SK-N-MC (cell line): Measurements from ENCODE around the gene PCF11.

Experiments used
- DNase-seq: peaks from one replicate; pipeline ENCODE4 v3.0.0-alpha.2; 2011; ENCODE audit warnings: low read depth, low spot score
- H3K27ac ChIP-seq: fragments of 200-600 bp; sonication (generic); 2 replicates; pipeline ENCODE4 v1.5.1; 2016; ENCODE audit warnings: mixed run types
- H3K36me3 ChIP-seq: fragments of 200-600 bp; sonication (generic); 2 replicates; pipeline ENCODE4 v1.6.1; 2017; ENCODE audit warnings: antibody characterized with exemption, low read length, mixed read lengths; ENCODE audit not compliant: insufficient read depth
- H3K4me3 ChIP-seq: fragments of 200-600 bp; sonication (generic); 2 replicates; pipeline ENCODE4 v1.5.1; 2016
- H3K9ac ChIP-seq: fragments of 200-600 bp; sonication (generic); 2 replicates; pipeline ENCODE4 v1.8.0; 2017; ENCODE audit warnings: mixed run types, mixed read lengths; ENCODE audit not compliant: insufficient read length
- H3K9me3 ChIP-seq: fragments of 200-600 bp; sonication (generic); 2 replicates; pipeline ENCODE4 v1.6.1; 2017; ENCODE audit warnings: low read depth, mild to moderate bottlenecking, antibody characterized with exemption, low read length, moderate library complexity, mixed read lengths
- EZH2 ChIP-seq: fragments of 200-600 bp; sonication (generic); IDR thresholded peaks from one replicate; pipeline ENCODE4 v1.6.1; 2017; ENCODE audit warnings: antibody characterized with exemption
- FOXP2 ChIP-seq: optimal IDR thresholded peaks from 2 replicates; pipeline ENCODE3; 2011; ENCODE audit warnings: mild to moderate bottlenecking, moderate library complexity; ENCODE audit not compliant: insufficient read depth; ENCODE audit errors: extremely low read length, control extremely low read depth
- POLR2AphosphoS5 ChIP-seq: IDR thresholded peaks from 2 replicates; pipeline ENCODE4 v1.6.1; 2012; ENCODE audit warnings: mild to moderate bottlenecking, low read depth, low read length, borderline replicate concordance

PCF11 gene

DNA sequence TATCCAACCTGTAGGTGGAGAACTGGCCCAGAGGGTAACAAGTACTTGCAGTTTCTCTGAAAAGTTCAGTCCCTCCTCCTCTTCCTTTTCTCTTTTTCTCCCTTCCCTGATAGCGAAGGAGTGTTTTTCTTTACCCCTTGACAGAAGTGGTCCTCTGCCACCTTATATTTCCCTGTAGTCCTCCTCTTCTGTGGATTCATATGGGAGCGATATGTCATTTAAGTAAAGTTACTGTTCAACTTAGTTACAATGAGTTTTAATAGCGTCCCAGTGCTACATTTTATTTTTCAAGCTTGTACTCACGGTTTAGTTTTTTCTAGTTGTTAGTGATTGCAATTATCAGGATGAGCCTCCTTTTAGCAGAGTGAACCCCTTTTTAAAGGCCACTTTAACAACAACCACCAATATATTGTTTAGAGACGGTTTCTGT, 1.4 kb downstream of the PCF11 start:
- no peak for TF ChIP-seq FOXP2
- TF ChIP-seq EZH2, result no peak
- no peak for TF ChIP-seq POLR2AphosphoS5
- Histone ChIP-seq H3K9ac (peak overlapping the region; percentile 99), H3K4me3 (peak overlapping the region; percentile 99), H3K36me3 (peaks cover 47% of the 10 kb centered on the region), H3K27ac (peak overlapping the region; percentile 71), H3K9me3 (no peaks in the 10 kb centered on the region)
- DNase-seq, result no peak

DNA sequence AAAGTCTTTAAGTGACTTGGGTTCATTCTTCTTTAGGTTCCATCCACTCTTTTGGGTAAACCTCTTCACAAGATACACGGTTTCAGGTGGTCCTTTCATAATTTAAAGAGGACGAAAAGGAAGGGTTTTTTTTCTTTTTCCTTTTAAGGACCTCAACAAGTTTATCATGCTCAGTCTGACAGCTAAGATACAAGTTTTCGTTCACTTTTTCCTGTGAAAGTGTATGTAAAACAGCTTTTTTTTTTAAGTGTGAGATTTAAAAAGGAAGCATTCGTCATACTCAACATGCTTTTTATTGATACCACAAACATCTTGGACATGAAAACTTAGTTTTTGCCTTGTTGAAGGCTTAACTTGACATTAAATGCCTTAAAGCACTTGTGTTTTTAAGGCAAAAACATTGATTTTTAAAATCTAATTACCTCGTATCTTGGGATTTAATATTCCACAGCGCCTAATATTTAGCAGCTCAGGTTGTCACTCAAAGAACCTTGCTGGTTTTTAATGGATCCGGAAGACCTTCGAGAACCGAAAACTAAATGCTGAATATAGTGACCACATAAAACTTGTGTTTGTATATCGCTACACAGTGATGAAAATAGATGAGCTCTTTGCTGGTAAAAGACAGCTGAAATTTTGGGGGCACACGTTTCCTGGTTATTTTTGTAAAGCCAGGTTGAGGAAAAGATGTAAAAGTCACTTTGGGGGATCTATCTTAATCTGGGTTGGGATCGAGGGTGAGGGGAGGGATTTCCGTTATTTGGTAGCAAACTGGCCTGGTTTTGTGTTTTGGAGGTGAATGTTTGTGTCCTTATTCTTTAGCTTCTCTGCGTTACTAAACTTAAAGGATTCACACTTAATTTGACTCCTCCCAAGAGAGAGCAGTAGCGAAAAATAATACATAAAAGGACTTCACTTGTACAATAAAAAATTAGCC, 2.3 kb downstream of the PCF11 start:
- H3K9ac ChIP-seq, result peak overlapping the region; percentile 99
- H3K36me3 ChIP-seq, result peaks cover 55% of the 10 kb centered on the region
- peak overlapping the region; percentile 34; the same call in 1 of the 2 replicates for H3K27ac ChIP-seq
- no peak; the same call in 1 of the 2 replicates for TF ChIP-seq POLR2AphosphoS5
- no peak for TF ChIP-seq FOXP2
- TF ChIP-seq EZH2, result no peak
- H3K4me3 ChIP-seq, result peak overlapping the region; percentile 99
- no peaks in the 10 kb centered on the region for H3K9me3 ChIP-seq
- no peak for DNase-seq

DNA sequence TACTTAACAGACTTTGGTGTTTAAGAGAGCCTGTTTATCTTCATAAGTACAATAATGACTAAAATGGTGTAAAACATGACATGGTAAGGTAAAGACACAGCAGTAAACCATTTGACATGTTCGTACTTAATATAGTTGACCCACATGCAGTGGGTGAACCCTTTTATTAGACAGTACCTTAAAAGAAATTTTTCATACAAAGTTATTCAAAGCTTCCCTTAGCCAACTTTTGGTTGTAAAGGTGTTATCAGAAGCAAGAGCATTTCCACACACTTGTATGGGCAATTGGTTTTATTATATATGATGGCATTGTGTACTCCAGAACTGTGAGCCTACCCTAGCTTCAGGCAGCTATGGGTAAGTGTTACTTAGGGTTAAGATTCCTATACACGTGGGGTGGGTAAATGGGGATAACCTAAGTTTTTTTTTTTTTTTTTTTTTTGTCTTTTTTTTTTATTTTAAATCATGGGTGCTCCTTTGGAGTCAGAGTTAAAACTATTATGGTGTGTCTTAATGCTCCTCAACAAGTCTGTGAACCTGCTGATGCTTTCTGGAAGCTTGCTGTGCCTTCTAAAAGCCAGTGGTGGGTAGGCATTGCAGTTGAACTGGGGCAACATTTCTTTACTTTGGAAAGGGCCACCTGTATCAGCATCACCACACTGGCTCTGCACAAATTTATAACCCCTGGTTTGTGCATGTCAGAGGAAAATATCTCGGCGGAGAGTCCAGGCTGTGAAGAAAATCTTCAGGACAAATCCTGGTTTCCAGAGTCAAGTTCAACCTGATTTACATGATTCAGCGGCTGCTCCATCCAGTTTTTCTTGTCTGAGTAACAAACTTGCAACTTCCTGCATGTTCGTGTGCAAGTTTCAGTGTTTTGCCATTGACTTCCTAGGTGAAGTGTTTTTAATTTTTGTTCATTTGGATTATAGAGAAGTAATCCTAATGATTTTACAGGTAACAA, 3.3 kb downstream of the PCF11 start:
- H3K9me3 ChIP-seq, result no peaks in the 10 kb centered on the region
- TF ChIP-seq FOXP2 (no peak), POLR2AphosphoS5 (peak; percentile 44; the same call in 1 of the 2 replicates)
- DNase-seq, result no peak
- H3K4me3 ChIP-seq, result peak overlapping the region; percentile 99
- peak overlapping the region; percentile 99 for H3K9ac ChIP-seq
- peak overlapping the region; percentile 34 for H3K27ac ChIP-seq
- peaks cover 63% of the 10 kb centered on the region for H3K36me3 ChIP-seq

DNA sequence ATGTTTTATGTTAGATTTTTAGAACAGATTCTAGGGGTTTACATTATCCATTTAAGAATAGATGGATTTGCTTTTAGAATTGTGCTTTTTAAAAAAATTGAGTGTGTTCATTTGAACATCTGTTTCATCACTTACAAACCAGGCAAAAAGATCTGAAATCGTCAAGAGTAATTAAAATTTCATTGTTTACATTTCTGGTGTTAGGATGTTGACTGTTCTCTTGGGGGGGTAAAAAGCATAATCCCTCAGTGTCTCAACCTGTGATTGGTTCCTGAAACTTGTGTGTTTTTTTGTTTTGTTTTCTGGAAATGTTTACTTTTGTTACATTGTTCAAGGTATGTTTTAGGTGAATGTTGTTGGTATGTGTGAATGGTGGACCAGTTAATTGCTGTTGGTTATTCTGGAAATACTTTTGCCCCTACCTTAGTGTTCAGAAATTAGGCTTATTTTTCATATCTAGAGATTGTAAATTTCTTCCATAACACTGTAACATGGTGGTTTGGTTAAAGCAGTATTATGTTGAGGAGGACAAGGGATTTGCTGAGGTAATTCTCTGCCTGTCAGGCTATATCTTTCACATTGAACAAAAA, 4.8 kb downstream of the PCF11 start:
- DNase-seq, result no peak
- Histone ChIP-seq H3K4me3 (peak overlapping the region; percentile 99), H3K9me3 (no peaks in the 10 kb centered on the region), H3K27ac (peak overlapping the region; percentile 10; the same call in 1 of the 2 replicates), H3K36me3 (peaks cover 78% of the 10 kb centered on the region), H3K9ac (peak overlapping the region; percentile 2)
- TF ChIP-seq POLR2AphosphoS5, result no peak
- TF ChIP-seq EZH2, result no peak
- no peak for TF ChIP-seq FOXP2

DNA sequence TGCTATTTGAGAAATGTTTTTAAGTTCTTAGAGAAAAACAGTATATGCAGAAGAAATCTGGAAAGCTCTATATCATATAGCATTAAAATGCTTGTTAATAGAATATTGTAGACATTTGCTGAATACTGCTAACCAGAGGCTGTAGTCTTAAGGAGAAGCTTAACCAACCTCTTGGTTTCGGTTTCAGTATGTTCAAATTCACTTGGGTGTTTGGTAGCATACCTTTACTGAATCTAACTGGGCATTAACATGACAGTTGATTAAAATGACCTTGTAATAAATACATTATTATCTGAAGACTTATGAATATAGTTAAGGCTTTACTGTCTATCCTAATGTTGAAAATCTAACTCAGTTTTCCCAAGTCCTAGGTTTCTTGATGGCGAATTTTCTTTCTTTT, 5.4 kb downstream of the PCF11 start:
- Histone ChIP-seq H3K9ac (no peak overlapping the region), H3K36me3 (peaks cover 84% of the 10 kb centered on the region), H3K4me3 (0 out of 2 replicates have a peak overlapping the region, but pooled peaks have one; percentile 0), H3K27ac (no peak overlapping the region; the same call in 1 of the 2 replicates), H3K9me3 (no peaks in the 10 kb centered on the region)
- TF ChIP-seq FOXP2 (no peak), EZH2 (no peak), POLR2AphosphoS5 (no peak)
- DNase-seq, result no peak

DNA sequence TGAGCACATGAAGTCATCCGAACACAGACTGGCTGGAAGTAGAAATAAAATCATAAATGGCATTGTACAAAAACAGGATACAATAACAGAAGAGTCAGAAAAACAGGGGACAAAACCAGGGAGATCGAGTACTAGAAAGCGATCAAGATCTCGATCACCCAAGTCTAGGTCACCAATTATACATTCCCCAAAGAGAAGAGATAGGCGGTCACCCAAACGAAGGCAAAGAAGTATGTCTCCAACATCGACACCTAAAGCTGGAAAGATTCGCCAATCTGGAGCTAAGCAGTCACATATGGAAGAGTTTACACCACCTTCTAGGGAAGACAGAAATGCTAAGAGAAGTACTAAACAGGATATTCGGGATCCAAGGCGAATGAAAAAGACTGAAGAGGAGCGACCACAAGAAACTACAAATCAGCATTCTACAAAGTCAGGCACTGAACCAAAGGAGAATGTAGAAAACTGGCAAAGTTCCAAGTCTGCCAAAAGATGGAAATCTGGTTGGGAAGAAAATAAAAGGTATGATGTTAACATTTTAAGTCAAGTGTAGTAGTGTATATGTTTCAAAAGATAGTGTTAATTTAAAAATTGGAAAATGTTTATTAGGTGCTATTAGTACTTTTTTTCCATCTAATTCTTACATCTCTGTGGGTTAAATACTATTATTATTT, 9.4 kb downstream of the PCF11 start:
- DNase-seq, result no peak
- H3K36me3 ChIP-seq, result peaks cover 94% of the 10 kb centered on the region

DNA sequence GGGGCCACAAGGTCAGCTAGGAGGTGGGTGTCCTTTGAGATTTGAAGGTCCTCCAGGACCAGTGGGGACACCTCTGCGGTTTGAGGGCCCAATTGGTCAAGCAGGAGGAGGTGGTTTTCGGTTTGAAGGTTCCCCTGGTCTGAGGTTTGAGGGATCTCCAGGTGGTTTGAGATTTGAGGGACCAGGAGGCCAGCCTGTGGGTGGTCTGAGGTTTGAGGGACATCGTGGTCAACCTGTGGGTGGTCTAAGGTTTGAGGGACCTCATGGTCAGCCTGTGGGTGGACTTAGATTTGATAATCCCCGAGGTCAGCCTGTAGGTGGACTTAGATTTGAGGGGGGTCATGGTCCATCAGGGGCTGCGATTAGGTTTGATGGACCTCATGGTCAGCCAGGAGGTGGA, 11.8 kb downstream of the PCF11 start:
- Histone ChIP-seq H3K27ac (no peak overlapping the region), H3K9ac (no peak overlapping the region), H3K36me3 (peaks cover 89% of the 10 kb centered on the region), H3K9me3 (no peaks in the 10 kb centered on the region), H3K4me3 (no peak overlapping the region)
- no peak for DNase-seq
- TF ChIP-seq FOXP2 (no peak), POLR2AphosphoS5 (no peak; the same call in 1 of the 2 replicates), EZH2 (no peak)

More for the DNA sequence above, 9.4 kb downstream of the PCF11 start:
- Histone ChIP-seq H3K4me3 (no peak overlapping the region), H3K27ac (peak overlapping the region; percentile 27), H3K9me3 (no peaks in the 10 kb centered on the region), H3K9ac (no peak overlapping the region)
- TF ChIP-seq POLR2AphosphoS5 (peak; percentile 22; the same call in 1 of the 2 replicates), FOXP2 (no peak)
